Liver (tissue), 3 donors: ENCODE data around the gene ABCC11.

Experiments
- EGR1 ChIP-seq, 2 donors: IDR thresholded peaks; 2 replicates each; pipeline ENCODE4 v1.6.1; 2016 to 2018; ENCODE audit warnings: antibody characterized with exemption in 2 of 2, low read depth in 2 of 2
- GABPA ChIP-seq, 2 donors: IDR thresholded peaks in 1 of 2; conservative IDR thresholded peaks in 1 of 2; 2 replicates each; pipeline ENCODE4 v1.6.1; 2016; ENCODE audit warnings: antibody characterized with exemption in 2 of 2, mild to moderate bottlenecking in 1 of 2, moderate library complexity in 1 of 2
- JUND ChIP-seq, 2 donors: IDR thresholded peaks; 2 replicates each; pipeline ENCODE4 v1.6.1; 2016; ENCODE audit warnings: antibody characterized with exemption in 2 of 2
- RAD21 ChIP-seq, 2 donors: IDR thresholded peaks; 2 replicates each; pipeline ENCODE4 v1.6.1; 2016; ENCODE audit warnings: antibody characterized with exemption in 2 of 2, mild to moderate bottlenecking in 2 of 2
- RXRA ChIP-seq, 2 donors: IDR thresholded peaks; 2 replicates each; pipeline ENCODE4 v1.6.1; 2017 to 2018; ENCODE audit warnings: antibody characterized with exemption in 2 of 2, mild to moderate bottlenecking in 1 of 2
- SP1 ChIP-seq: IDR thresholded peaks from 2 replicates; pipeline ENCODE4 v1.6.1; 2018; ENCODE audit warnings: antibody characterized with exemption, mild to moderate bottlenecking
- TAF1 ChIP-seq: conservative IDR thresholded peaks from 2 replicates; pipeline ENCODE4 v1.6.1; 2016; ENCODE audit warnings: antibody characterized with exemption, mild to moderate bottlenecking
- YY1 ChIP-seq: IDR thresholded peaks from 2 replicates; pipeline ENCODE4 v1.6.1; 2016; ENCODE audit warnings: antibody characterized with exemption, mild to moderate bottlenecking
- TF ChIP-seq, protein P1 (sequence below): fragments of 150-350 bp; IDR thresholded peaks from 2 replicates; pipeline ENCODE4 v1.5.1; 2017; ENCODE audit warnings: improper control_type of control experiment, low read depth, low read length; ENCODE audit not compliant: missing input control
- TF ChIP-seq, protein P2 (sequence below): IDR thresholded peaks from 2 replicates; pipeline ENCODE4 v1.6.1; 2016; ENCODE audit warnings: antibody characterized with exemption
- TF ChIP-seq, protein P3 (sequence below): IDR thresholded peaks from 2 replicates; pipeline ENCODE4 v1.6.1; 2016; ENCODE audit warnings: antibody characterized with exemption, mild to moderate bottlenecking
- donor health status: healthy.
- donor health status: healthy.

DNA sequence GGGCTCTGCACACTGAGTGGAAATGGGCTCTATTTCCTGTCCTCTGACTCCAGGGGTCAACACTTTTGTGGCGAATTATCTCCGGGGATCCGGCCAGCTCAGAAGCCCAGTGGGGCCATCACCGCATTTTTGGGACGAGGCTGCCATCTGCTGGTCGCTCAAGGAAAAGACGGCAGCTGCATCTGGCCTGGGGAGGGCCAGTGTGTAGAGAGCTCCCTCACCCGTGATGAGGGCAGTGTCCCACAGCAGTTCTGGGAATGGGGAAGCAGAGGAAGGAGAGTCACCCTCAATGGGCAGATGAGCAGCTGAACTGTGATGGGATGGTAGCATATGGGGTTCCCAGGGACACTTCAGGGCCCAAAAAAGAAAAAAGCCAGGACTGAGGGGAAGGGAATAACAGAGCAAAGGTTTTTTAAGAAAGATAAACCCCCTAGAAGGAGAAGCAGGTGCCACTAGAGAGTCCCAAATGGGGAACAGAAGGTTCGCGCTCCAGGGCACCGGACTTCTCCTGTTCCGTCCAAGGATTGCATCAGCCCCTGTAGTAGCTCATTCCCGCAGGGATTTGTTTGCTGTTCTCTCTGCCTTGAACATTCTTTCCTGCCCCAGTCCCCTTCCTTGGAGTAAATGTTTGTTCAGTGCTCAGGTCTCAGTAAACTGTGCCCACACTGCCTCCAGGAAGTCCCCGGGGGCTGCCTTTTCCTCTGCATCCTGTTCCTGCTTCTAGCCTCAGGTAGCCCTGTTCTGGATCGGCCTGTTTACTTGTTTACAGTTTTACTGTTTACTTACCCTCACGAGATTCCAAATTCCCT lies 82.2 kb downstream of the ABCC11 start:
- TF ChIP-seq RAD21 (IDR thresholded peaks at IDR 0.05) (peak; percentile 92 to 93), GABPA (IDR thresholded peaks at IDR 0.05 in 1 of 2, conservative IDR thresholded peaks at IDR 0.05 in 1 of 2) (peak in 1 of 2 donors; percentile 23), YY1 (peak; percentile 50), EGR1 (IDR thresholded peaks at IDR 0.05; ENCODE audit: low read depth in 2 of 2) (no peak), TAF1 (peak; percentile 61), RXRA (IDR thresholded peaks at IDR 0.05) (peak; percentile 52 to 80), SP1 (peak; percentile 86), JUND (IDR thresholded peaks at IDR 0.05) (peak; percentile 75 to 83)
- TF ChIP-seq, protein P1, sequence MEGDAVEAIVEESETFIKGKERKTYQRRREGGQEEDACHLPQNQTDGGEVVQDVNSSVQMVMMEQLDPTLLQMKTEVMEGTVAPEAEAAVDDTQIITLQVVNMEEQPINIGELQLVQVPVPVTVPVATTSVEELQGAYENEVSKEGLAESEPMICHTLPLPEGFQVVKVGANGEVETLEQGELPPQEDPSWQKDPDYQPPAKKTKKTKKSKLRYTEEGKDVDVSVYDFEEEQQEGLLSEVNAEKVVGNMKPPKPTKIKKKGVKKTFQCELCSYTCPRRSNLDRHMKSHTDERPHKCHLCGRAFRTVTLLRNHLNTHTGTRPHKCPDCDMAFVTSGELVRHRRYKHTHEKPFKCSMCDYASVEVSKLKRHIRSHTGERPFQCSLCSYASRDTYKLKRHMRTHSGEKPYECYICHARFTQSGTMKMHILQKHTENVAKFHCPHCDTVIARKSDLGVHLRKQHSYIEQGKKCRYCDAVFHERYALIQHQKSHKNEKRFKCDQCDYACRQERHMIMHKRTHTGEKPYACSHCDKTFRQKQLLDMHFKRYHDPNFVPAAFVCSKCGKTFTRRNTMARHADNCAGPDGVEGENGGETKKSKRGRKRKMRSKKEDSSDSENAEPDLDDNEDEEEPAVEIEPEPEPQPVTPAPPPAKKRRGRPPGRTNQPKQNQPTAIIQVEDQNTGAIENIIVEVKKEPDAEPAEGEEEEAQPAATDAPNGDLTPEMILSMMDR: peak; percentile 90
- TF ChIP-seq, protein P2, sequence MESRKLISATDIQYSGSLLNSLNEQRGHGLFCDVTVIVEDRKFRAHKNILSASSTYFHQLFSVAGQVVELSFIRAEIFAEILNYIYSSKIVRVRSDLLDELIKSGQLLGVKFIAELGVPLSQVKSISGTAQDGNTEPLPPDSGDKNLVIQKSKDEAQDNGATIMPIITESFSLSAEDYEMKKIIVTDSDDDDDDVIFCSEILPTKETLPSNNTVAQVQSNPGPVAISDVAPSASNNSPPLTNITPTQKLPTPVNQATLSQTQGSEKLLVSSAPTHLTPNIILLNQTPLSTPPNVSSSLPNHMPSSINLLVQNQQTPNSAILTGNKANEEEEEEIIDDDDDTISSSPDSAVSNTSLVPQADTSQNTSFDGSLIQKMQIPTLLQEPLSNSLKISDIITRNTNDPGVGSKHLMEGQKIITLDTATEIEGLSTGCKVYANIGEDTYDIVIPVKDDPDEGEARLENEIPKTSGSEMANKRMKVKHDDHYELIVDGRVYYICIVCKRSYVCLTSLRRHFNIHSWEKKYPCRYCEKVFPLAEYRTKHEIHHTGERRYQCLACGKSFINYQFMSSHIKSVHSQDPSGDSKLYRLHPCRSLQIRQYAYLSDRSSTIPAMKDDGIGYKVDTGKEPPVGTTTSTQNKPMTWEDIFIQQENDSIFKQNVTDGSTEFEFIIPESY: peak; percentile 68
- TF ChIP-seq, protein P3, sequence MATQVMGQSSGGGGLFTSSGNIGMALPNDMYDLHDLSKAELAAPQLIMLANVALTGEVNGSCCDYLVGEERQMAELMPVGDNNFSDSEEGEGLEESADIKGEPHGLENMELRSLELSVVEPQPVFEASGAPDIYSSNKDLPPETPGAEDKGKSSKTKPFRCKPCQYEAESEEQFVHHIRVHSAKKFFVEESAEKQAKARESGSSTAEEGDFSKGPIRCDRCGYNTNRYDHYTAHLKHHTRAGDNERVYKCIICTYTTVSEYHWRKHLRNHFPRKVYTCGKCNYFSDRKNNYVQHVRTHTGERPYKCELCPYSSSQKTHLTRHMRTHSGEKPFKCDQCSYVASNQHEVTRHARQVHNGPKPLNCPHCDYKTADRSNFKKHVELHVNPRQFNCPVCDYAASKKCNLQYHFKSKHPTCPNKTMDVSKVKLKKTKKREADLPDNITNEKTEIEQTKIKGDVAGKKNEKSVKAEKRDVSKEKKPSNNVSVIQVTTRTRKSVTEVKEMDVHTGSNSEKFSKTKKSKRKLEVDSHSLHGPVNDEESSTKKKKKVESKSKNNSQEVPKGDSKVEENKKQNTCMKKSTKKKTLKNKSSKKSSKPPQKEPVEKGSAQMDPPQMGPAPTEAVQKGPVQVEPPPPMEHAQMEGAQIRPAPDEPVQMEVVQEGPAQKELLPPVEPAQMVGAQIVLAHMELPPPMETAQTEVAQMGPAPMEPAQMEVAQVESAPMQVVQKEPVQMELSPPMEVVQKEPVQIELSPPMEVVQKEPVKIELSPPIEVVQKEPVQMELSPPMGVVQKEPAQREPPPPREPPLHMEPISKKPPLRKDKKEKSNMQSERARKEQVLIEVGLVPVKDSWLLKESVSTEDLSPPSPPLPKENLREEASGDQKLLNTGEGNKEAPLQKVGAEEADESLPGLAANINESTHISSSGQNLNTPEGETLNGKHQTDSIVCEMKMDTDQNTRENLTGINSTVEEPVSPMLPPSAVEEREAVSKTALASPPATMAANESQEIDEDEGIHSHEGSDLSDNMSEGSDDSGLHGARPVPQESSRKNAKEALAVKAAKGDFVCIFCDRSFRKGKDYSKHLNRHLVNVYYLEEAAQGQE: no peak
